K562 (cell line): ENCODE data around the gene TRIM38. TPM values are rescaled to one million over a fixed set of nuclear protein-coding genes. Genes with fewer than 3 reads are reported as not detected.

Source experiments
- ARID4B ChIP-seq: sonication (generic); formaldehyde crosslinking; IDR thresholded peaks from 2 replicates; pipeline ENCODE4 v1.8.0; 2022; ENCODE audit warnings: mild to moderate bottlenecking, missing genetic modification reagents
- CHD1 ChIP-seq: fragments of 200-600 bp; sonication (generic); IDR thresholded peaks from one replicate; pipeline ENCODE4 v1.6.1; 2012; ENCODE audit warnings: mild to moderate bottlenecking, moderate library complexity, low read length, inconsistent platforms
- CXXC5 ChIP-seq: fragments of 250-450 bp; sonication (Bioruptor Pico); IDR thresholded peaks from 2 replicates; pipeline ENCODE4 v1.8.0; 2022; ENCODE audit warnings: inconsistent platforms, mild to moderate bottlenecking, moderate library complexity
- DMBX1 ChIP-seq: fragments of 250-450 bp; sonication (Bioruptor Pico); IDR thresholded peaks from 2 replicates; pipeline ENCODE4 v1.8.0; 2022; ENCODE audit warnings: inconsistent platforms, mild to moderate bottlenecking, moderate library complexity, borderline replicate concordance
- FOXK1 ChIP-seq: sonication (generic); formaldehyde crosslinking; IDR thresholded peaks from 2 replicates; pipeline ENCODE4 v1.8.0; 2022; ENCODE audit warnings: missing genetic modification reagents, mild to moderate bottlenecking, borderline replicate concordance
- FOXP4 ChIP-seq: sonication (generic); formaldehyde crosslinking; IDR thresholded peaks from 2 replicates; pipeline ENCODE4 v1.8.0; 2022; ENCODE audit warnings: mild to moderate bottlenecking, missing genetic modification reagents, borderline replicate concordance
- NR2C2 ChIP-seq, 2 experiments: fragments of 200-800 bp in 1 of 2; sonication (Bioruptor generic) in 1 of 2; sonication (generic) in 1 of 2; formaldehyde crosslinking in 1 of 2; IDR thresholded peaks; 2 replicates each; pipeline versions ENCODE4 v1.6.1 to v1.8.0; 2016 to 2022; ENCODE audit warnings: mild to moderate bottlenecking in 1 of 2, missing compliant biosample characterization in 1 of 2, missing genetic modification characterization in 1 of 2, missing genetic modification reagents in 1 of 2
- POLR2B ChIP-seq: fragments of 450-650 bp; IDR thresholded peaks from 2 replicates; pipeline ENCODE4 v1.6.1; 2018; ENCODE audit warnings: low read depth; ENCODE audit not compliant: partially characterized antibody
- RNF2 ChIP-seq: sonication (generic); IDR thresholded peaks from 2 replicates; pipeline ENCODE4 v1.6.1; 2016
- XRCC5 ChIP-seq: fragments of 200-400 bp; formaldehyde crosslinking; IDR thresholded peaks from 2 replicates; pipeline ENCODE4 v1.6.1; 2017; ENCODE audit warnings: low read depth, mild to moderate bottlenecking, low read length
- ZMIZ1 ChIP-seq, 2 experiments: fragments of 150-350 bp in 1 of 2; IDR thresholded peaks; 2 replicates each; pipeline ENCODE4 v1.6.1; 2012 to 2016; ENCODE audit warnings: low read depth in 2 of 2, low read length in 2 of 2, mild to moderate bottlenecking in 1 of 2, moderate library complexity in 1 of 2
- ZNF263 ChIP-seq: sonication (generic); formaldehyde crosslinking; IDR thresholded peaks from 2 replicates; pipeline ENCODE4 v1.8.0; 2022; ENCODE audit warnings: mild to moderate bottlenecking, missing genetic modification reagents, borderline replicate concordance
- polyA plus RNA-seq, 8 experiments: library from polyadenylated mRNA; depleted of rRNA in 4 of 8; stranded (reverse) in 5 of 8; unstranded in 3 of 8; fragments of >200 nt; fragmentation: Nextera tagmentation in 2 of 8; fragmentation: Illumina TruSeq in 1 of 8; extraction: Ambion mirVana in 2 of 8; extraction: Trizol in 1 of 8; gene quantifications; 2 replicates each; pipeline versions ENCODE4 v1.2.1 to v1.2.3, GENCODE V29; 2011 to 2014; ENCODE audit warnings: inconsistent platforms in 1 of 8, missing spikeins in 1 of 8
- total RNA-seq, 7 experiments: library from RNA; depleted of rRNA in 6 of 7; stranded (reverse); fragments of >200 nt in 6 of 7; fragmentation: Illumina TruSeq in 2 of 7; extraction: Trizol in 2 of 7; gene quantifications; 2 replicates each; pipeline versions ENCODE4 v1.2.1 to v1.2.3, GENCODE V29; 2011 to 2021; ENCODE audit warnings: low replicate concordance in 1 of 7
- TF ChIP-seq, protein P1 (sequence below): fragments of 450-650 bp; IDR thresholded peaks from one replicate; pipeline ENCODE4 v1.6.1; 2018; ENCODE audit warnings: mild to moderate bottlenecking, moderate library complexity; ENCODE audit not compliant: partially characterized antibody

TRIM38 gene
- total and polyA plus RNA-seq, 9 of the 15 experiments (the other 6 are each of a cell fraction or from before 2014, with no cell fraction given), result 1.7 to 6.7 (median 6.3) TPM

GRCh38 chr6:25991785-25992412 is 29.3 kb downstream of the TRIM38 start (continued):
- TF ChIP-seq, protein P1, sequence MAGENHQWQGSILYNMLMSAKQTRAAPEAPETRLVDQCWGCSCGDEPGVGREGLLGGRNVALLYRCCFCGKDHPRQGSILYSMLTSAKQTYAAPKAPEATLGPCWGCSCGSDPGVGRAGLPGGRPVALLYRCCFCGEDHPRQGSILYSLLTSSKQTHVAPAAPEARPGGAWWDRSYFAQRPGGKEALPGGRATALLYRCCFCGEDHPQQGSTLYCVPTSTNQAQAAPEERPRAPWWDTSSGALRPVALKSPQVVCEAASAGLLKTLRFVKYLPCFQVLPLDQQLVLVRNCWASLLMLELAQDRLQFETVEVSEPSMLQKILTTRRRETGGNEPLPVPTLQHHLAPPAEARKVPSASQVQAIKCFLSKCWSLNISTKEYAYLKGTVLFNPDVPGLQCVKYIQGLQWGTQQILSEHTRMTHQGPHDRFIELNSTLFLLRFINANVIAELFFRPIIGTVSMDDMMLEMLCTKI, result no peak
- TF ChIP-seq NR2C2 (CRISPR knock-in tag; IDR thresholded peaks at IDR 0.05), result peak; percentile 42
- no peak for TF ChIP-seq NR2C2 (tag; IDR thresholded peaks at IDR 0.05)
- TF ChIP-seq CXXC5 (CRISPR knock-in tag), result peak; percentile 70
- TF ChIP-seq ZNF263, result 0 out of 2 replicates have a peak, but pooled peaks have one; percentile 16
- TF ChIP-seq FOXK1 (CRISPR knock-in tag), result 0 out of 2 replicates have a peak, but pooled peaks have one; percentile 15
- TF ChIP-seq ARID4B (CRISPR knock-in tag), result no peak
- TF ChIP-seq ZMIZ1 (IDR thresholded peaks at IDR 0.05; ENCODE audit: low read depth in 2 of 2, low read length in 2 of 2), result 0 out of 4 replicates have a peak, but pooled peaks of 1 of the 2 experiments have one; percentile 12
- peak; percentile 9 for TF ChIP-seq POLR2B
- TF ChIP-seq RNF2, result peak; percentile 55; the same call in 1 of the 2 replicates
- no peak for TF ChIP-seq FOXP4 (CRISPR knock-in tag)
- TF ChIP-seq XRCC5, result no peak
- TF ChIP-seq CHD1, result peak; percentile 83
- peak; percentile 28; the same call in 1 of the 2 replicates for TF ChIP-seq DMBX1 (CRISPR knock-in tag)
